Type B pancreatic cell (in vitro differentiated cells): ENCODE results near the gene MRAP. TPM values are rescaled to one million over a fixed set of nuclear protein-coding genes. Genes with fewer than 3 reads are reported as not detected.

Experiments used
- DNase-seq: peaks from one replicate; pipeline ENCODE4 v3.0.0; 2021; ENCODE audit warnings: mixed read lengths; ENCODE audit not compliant: unreplicated experiment; ENCODE audit errors: extremely low spot score
- H3K27ac Mint-ChIP-seq: 2 replicates; pipeline ENCODE4 v1.8.0; 2021; ENCODE audit warnings: mild to moderate bottlenecking, mixed read lengths
- H3K27me3 Mint-ChIP-seq: 2 replicates; pipeline ENCODE4 v1.8.0; 2021; ENCODE audit warnings: mixed read lengths
- H3K36me3 Mint-ChIP-seq: 2 replicates; pipeline ENCODE4 v1.8.0; 2021; ENCODE audit warnings: mixed read lengths
- H3K4me1 Mint-ChIP-seq: one replicate; pipeline ENCODE4 v1.8.0; 2021; ENCODE audit warnings: mixed read lengths; ENCODE audit not compliant: unreplicated experiment
- H3K4me3 Mint-ChIP-seq: 2 replicates; pipeline ENCODE4 v1.8.0; 2021; ENCODE audit warnings: mild to moderate bottlenecking, mixed read lengths
- H3K9me3 Mint-ChIP-seq: 2 replicates; pipeline ENCODE4 v1.8.0; 2021; ENCODE audit warnings: mixed read lengths
- CTCF ChIP-seq: fragments of 200-600 bp; sonication (generic); conservative IDR thresholded peaks from 2 replicates; pipeline ENCODE4 v1.5.0; 2021; ENCODE audit warnings: antibody characterized with exemption, mild to moderate bottlenecking
- total RNA-seq: library from RNA; stranded (reverse); gene quantifications from 2 replicates; pipeline ENCODE4 v1.2.1, GENCODE V29; 2021; ENCODE audit warnings: low replicate concordance

Gene MRAP
- total RNA-seq, 1 donor from 2014 or later = not detected

- Mint-ChIP-seq H3K4me3 (no peak overlapping the region), H3K36me3 (peaks cover 44% of the 10 kb centered on the region), H3K27ac (peak overlapping the region; percentile 90)
Measured at GRCh38 chr21:32350981-32351380, 52.3 kb downstream of the MRAP start.

GRCh38 chr21:32351428-32351827 is 52.8 kb downstream of the MRAP start:
- DNase-seq = no peak
- Mint-ChIP-seq H3K27ac (peak overlapping the region; percentile 90), H3K4me1 (no peaks in the 10 kb centered on the region), H3K4me3 (peak overlapping the region; percentile 47), H3K36me3 (peaks cover 42% of the 10 kb centered on the region), H3K27me3 (no peaks in the 10 kb centered on the region), H3K9me3 (no peaks in the 10 kb centered on the region)
- TF ChIP-seq CTCF = no peak

More at GRCh38 chr21:32350981-32351380, 52.3 kb downstream of the MRAP start:
- no peak for TF ChIP-seq CTCF
- DNase-seq = no peak
- no peaks in the 10 kb centered on the region for H3K27me3 Mint-ChIP-seq
- no peaks in the 10 kb centered on the region for H3K9me3 Mint-ChIP-seq
- no peaks in the 10 kb centered on the region for H3K4me1 Mint-ChIP-seq

GRCh38 chr21:32352526-32352925 is 53.9 kb downstream of the MRAP start:
- no peak for DNase-seq
- no peak overlapping the region for H3K27ac Mint-ChIP-seq
- no peak overlapping the region for H3K4me3 Mint-ChIP-seq
- no peaks in the 10 kb centered on the region for H3K27me3 Mint-ChIP-seq
- no peak for TF ChIP-seq CTCF
- H3K9me3 Mint-ChIP-seq = no peaks in the 10 kb centered on the region
- H3K36me3 Mint-ChIP-seq = peaks cover 44% of the 10 kb centered on the region
- no peaks in the 10 kb centered on the region for H3K4me1 Mint-ChIP-seq

- Mint-ChIP-seq H3K4me3 (no peak overlapping the region), H3K27ac (no peak overlapping the region), H3K9me3 (no peaks in the 10 kb centered on the region), H3K36me3 (peaks cover 40% of the 10 kb centered on the region), H3K27me3 (no peaks in the 10 kb centered on the region), H3K4me1 (no peaks in the 10 kb centered on the region)
- no peak for TF ChIP-seq CTCF
- DNase-seq = no peak
Measured at GRCh38 chr21:32353002-32353711, 54.5 kb downstream of the MRAP start.

GRCh38 chr21:32356874-32357395 is 58.3 kb downstream of the MRAP start:
- no peaks in the 10 kb centered on the region for H3K9me3 Mint-ChIP-seq
- H3K4me3 Mint-ChIP-seq = no peak overlapping the region
- no peaks in the 10 kb centered on the region for H3K27me3 Mint-ChIP-seq
- peaks cover 30% of the 10 kb centered on the region for H3K36me3 Mint-ChIP-seq
- no peak for DNase-seq
- no peaks in the 10 kb centered on the region for H3K4me1 Mint-ChIP-seq
- TF ChIP-seq CTCF = no peak
- no peak overlapping the region for H3K27ac Mint-ChIP-seq
